Measurements from ENCODE around the gene KRT33A.

KRT33A gene

GRCh38 chr17:41329279-41329948 is 21.2 kb downstream of the KRT33A start:
- DNase-seq (ENCODE audit: low read depth) = peak; percentile 75

GRCh38 chr17:41328207-41328606 is 22.4 kb downstream of the KRT33A start:
- DNase-seq (ENCODE audit: low read depth) = no peak

GRCh38 chr17:41327411-41328120 is 23.1 kb downstream of the KRT33A start:
- DNase-seq (ENCODE audit: low read depth) = no peak

GRCh38 chr17:41326173-41327145 is 24.2 kb downstream of the KRT33A start:
- DNase-seq (ENCODE audit: low read depth) = no peak

- no peak for DNase-seq (ENCODE audit: low read depth)
Measured at GRCh38 chr17:41325611-41326010, 25.0 kb downstream of the KRT33A start.

- no peak for DNase-seq (ENCODE audit: low read depth)
Measured at GRCh38 chr17:41325126-41325525, 25.5 kb downstream of the KRT33A start.

GRCh38 chr17:41324180-41325075 is 26.2 kb downstream of the KRT33A start:
- peak; percentile 35 for DNase-seq (ENCODE audit: low read depth)

GRCh38 chr17:41322903-41323895 is 27.4 kb downstream of the KRT33A start:
- DNase-seq (ENCODE audit: low read depth) = no peak

GRCh38 chr17:41322094-41322902 is 28.3 kb downstream of the KRT33A start:
- peak; percentile 79 for DNase-seq (ENCODE audit: low read depth)

GRCh38 chr17:41318231-41318630 is 32.4 kb downstream of the KRT33A start:
- DNase-seq (ENCODE audit: low read depth) = no peak

- DNase-seq (ENCODE audit: low read depth) = no peak
Measured at GRCh38 chr17:41315814-41316445, 34.7 kb downstream of the KRT33A start.

GRCh38 chr17:41315204-41315794 is 35.3 kb downstream of the KRT33A start, which contains the start of gene KRTAP17-1:
Gene KRTAP17-1 (minus strand): TSS chr17:41315710. CDS start chr17:41315650, 60 bp downstream.
- DNase-seq (ENCODE audit: low read depth) = no peak

GRCh38 chr17:41311111-41311510 is 39.5 kb downstream of the KRT33A start:
- DNase-seq (ENCODE audit: low read depth) = no peak

- no peak for DNase-seq (ENCODE audit: low read depth)
Measured at GRCh38 chr17:41308918-41309359, 41.7 kb downstream of the KRT33A start, which contains the start of gene KRTAP16-1. Gene KRTAP16-1 (minus strand): TSS chr17:41309309. CDS start chr17:41309253, 56 bp downstream.

- no peak for DNase-seq (ENCODE audit: low read depth)
Measured at GRCh38 chr17:41308251-41308917, 42.2 kb downstream of the KRT33A start.

GRCh38 chr17:41307647-41308046 is 43.0 kb downstream of the KRT33A start:
- no peak for DNase-seq (ENCODE audit: low read depth)

- no peak for DNase-seq (ENCODE audit: low read depth)
Measured at GRCh38 chr17:41304091-41304490, 46.5 kb downstream of the KRT33A start.

GRCh38 chr17:41302981-41303380 is 47.6 kb downstream of the KRT33A start:
- DNase-seq (ENCODE audit: low read depth) = no peak

All from ELR (cell line).